ENCODE results near the gene SLC1A2. TPM values are rescaled to one million over a fixed set of nuclear protein-coding genes. Genes with fewer than 3 reads are reported as not detected.
A peak's percentile ranks its signal among the peaks of the same experiment; 100 is the strongest.

Gene SLC1A2
- total and polyA plus RNA-seq, 2 of the 4 experiments (the other 2 are of a cell fraction) = 0.15 to 0.54 TPM

DNA sequence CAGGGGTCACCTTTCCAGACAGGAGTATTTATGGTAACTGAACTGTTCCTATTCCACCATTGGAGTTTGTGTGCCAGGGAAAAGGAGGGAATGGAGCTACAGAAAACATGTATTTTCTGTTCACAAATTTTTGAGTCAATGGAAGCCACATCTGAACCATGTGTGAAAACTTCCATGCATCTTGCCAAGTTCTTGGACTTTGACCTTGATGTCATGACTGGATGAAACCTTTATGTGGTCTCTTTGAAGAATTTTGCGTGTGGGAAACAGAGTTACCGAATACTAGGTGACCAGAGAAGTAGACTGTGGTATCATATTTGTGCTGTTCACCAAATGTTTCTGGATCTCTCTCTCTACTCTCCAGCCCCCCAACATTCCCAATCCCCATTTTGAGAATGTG is 175.6 kb downstream of the SLC1A2 start:
- Histone ChIP-seq H2BK15ac (ENCODE audit: low read depth, low read length) (0 out of 3 replicates have a peak overlapping the region, but pooled peaks have one; percentile 19), H3K23ac (ENCODE audit: low read depth, low read length) (no peak overlapping the region), H2BK120ac (ENCODE audit: low read depth, low read length) (no peak overlapping the region), H3K4me1 (ENCODE audit: control insufficient read depth, insufficient read depth, low read length) (peaks cover 2% of the 10 kb centered on the region; the same call in 1 of the 2 replicates), H3K18ac (ENCODE audit: low read depth, low read length) (no peak overlapping the region), H4K5ac (ENCODE audit: low read depth, low read length) (no peak overlapping the region), H3K27me3 (ENCODE audit: control insufficient read depth, insufficient read depth, low read length) (no peaks in the 10 kb centered on the region), H3K14ac (replicated peaks; ENCODE audit: low read depth, low read length) (no peak overlapping the region), H3K9me1 (ENCODE audit: insufficient read depth, low read length) (peaks cover 2% of the 10 kb centered on the region; the same call in 1 of the 2 replicates), H3K9me3 (ENCODE audit: control insufficient read depth, insufficient read depth, low read length) (no peaks in the 10 kb centered on the region; the same call in 1 of the 2 replicates), H3K27ac (ENCODE audit: insufficient read depth, low read length) (no peak overlapping the region), H4K8ac (ENCODE audit: low read depth in 2 of 2, low read length in 2 of 2) (no peak overlapping the region), H3K79me1 (ENCODE audit: low read depth in 1 of 2, low read length in 2 of 2) (no peaks in the 10 kb centered on the region), H2AK9ac (replicated peaks; ENCODE audit: low read depth, low read length, poor library complexity) (no peak overlapping the region), H3K4ac (ENCODE audit: low read depth, low read length) (no peak overlapping the region), H3K9ac (ENCODE audit: low read depth, low read length) (no peak overlapping the region), H4K20me1 (ENCODE audit: insufficient read depth, low read length) (no peaks in the 10 kb centered on the region), H2AFZ (replicated peaks; ENCODE audit: low read length, poor library complexity) (no peak overlapping the region), H3K4me3 (ENCODE audit: insufficient read depth, low read depth, low read length) (no peak overlapping the region), H2BK5ac (ENCODE audit: low read depth, low read length, poor library complexity, severe bottlenecking) (no peak overlapping the region), H3K36me3 (ENCODE audit: control insufficient read depth, insufficient read depth, low read length) (no peaks in the 10 kb centered on the region), H4K91ac (ENCODE audit: insufficient read depth, low read depth, low read length) (no peak overlapping the region; the same call in 1 of the 2 replicates), H2AK5ac (ENCODE audit: low read depth, low read length) (0 out of 2 replicates have a peak overlapping the region, but pooled peaks have one; percentile 36), H3K56ac (ENCODE audit: extremely low read depth, insufficient read depth, low read length) (no peak overlapping the region), H3K4me2 (ENCODE audit: low read depth, low read length) (no peak overlapping the region), H2BK20ac (ENCODE audit: low read depth, low read length) (no peak overlapping the region)
- POLR2A ChIA-PET (ENCODE audit: unreplicated experiment) = no interaction called here
- DNase-seq (no peak), ATAC-seq (ENCODE audit: low read depth) (no peak)
- in situ Hi-C loops (cut with MboI; ENCODE audit: low sequenced_read_pairs) = no loop called here
- dilution Hi-C loops (cut with HindIII; ENCODE audit: low sequenced_read_pairs, unreplicated experiment) = no loop called here
- intact Hi-C loops (cut with micrococcal nuclease) = no loop called here
- BruUV-seq (replicated peaks) = no TSS peak
- CTCF ChIA-PET = no interaction called here
- TF ChIP-seq RCOR1 (IDR thresholded peaks at IDR 0.05; ENCODE audit: insufficient replicate concordance, low read length) = no peak
- TF ChIP-seq MAZ (IDR thresholded peaks at IDR 0.05; ENCODE audit: borderline replicate concordance, low read depth, low read length) = no peak
- no peak for TF ChIP-seq BHLHE40 (IDR thresholded peaks at IDR 0.05; ENCODE audit: low read depth, low read length)
- TF ChIP-seq, protein P1, sequence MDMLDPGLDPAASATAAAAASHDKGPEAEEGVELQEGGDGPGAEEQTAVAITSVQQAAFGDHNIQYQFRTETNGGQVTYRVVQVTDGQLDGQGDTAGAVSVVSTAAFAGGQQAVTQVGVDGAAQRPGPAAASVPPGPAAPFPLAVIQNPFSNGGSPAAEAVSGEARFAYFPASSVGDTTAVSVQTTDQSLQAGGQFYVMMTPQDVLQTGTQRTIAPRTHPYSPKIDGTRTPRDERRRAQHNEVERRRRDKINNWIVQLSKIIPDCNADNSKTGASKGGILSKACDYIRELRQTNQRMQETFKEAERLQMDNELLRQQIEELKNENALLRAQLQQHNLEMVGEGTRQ (IDR thresholded peaks at IDR 0.05; ENCODE audit: low read depth, low read length) = no peak
- TF ChIP-seq CHD1 (IDR thresholded peaks at IDR 0.05; ENCODE audit: low read depth, low read length) = no peak
- TF ChIP-seq MXI1 (IDR thresholded peaks at IDR 0.05; ENCODE audit: borderline replicate concordance, low read depth, low read length) = no peak
- TF ChIP-seq, protein P2, sequence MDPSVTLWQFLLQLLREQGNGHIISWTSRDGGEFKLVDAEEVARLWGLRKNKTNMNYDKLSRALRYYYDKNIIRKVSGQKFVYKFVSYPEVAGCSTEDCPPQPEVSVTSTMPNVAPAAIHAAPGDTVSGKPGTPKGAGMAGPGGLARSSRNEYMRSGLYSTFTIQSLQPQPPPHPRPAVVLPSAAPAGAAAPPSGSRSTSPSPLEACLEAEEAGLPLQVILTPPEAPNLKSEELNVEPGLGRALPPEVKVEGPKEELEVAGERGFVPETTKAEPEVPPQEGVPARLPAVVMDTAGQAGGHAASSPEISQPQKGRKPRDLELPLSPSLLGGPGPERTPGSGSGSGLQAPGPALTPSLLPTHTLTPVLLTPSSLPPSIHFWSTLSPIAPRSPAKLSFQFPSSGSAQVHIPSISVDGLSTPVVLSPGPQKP (IDR thresholded peaks at IDR 0.05; ENCODE audit: borderline replicate concordance, low read depth, low read length) = no peak
- no peak for TF ChIP-seq RAD21 (IDR thresholded peaks at IDR 0.05; ENCODE audit: low read length)
- TF ChIP-seq, protein P3, sequence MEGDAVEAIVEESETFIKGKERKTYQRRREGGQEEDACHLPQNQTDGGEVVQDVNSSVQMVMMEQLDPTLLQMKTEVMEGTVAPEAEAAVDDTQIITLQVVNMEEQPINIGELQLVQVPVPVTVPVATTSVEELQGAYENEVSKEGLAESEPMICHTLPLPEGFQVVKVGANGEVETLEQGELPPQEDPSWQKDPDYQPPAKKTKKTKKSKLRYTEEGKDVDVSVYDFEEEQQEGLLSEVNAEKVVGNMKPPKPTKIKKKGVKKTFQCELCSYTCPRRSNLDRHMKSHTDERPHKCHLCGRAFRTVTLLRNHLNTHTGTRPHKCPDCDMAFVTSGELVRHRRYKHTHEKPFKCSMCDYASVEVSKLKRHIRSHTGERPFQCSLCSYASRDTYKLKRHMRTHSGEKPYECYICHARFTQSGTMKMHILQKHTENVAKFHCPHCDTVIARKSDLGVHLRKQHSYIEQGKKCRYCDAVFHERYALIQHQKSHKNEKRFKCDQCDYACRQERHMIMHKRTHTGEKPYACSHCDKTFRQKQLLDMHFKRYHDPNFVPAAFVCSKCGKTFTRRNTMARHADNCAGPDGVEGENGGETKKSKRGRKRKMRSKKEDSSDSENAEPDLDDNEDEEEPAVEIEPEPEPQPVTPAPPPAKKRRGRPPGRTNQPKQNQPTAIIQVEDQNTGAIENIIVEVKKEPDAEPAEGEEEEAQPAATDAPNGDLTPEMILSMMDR (conservative IDR thresholded peaks at IDR 0.05; ENCODE audit: low read depth, low read length) = no peak
- TF ChIP-seq MAFK (IDR thresholded peaks at IDR 0.05; ENCODE audit: low read depth, low read length) = no peak
- TF ChIP-seq POLR2A (IDR thresholded peaks at IDR 0.05; ENCODE audit: low read depth, low read length) = no peak
- no peak for TF ChIP-seq FOS (IDR thresholded peaks at IDR 0.05; ENCODE audit: low read depth, low read length)
- TF ChIP-seq NFE2L2 (IDR thresholded peaks at IDR 0.05; ENCODE audit: low read depth, low read length) = no peak
- TF ChIP-seq CEBPB (IDR thresholded peaks at IDR 0.05; ENCODE audit: low read depth, low read length) = no peak
- no peak for TF ChIP-seq RFX5 (IDR thresholded peaks at IDR 0.05; ENCODE audit: low read depth, low read length)
- no peak for TF ChIP-seq SMC3 (IDR thresholded peaks at IDR 0.05; ENCODE audit: low read depth, low read length)
- no CpG with 5 or more reads among the region's 2 CpGs for WGBS, 2 experiments (ENCODE audit: extremely low coverage in 2 of 2, insufficient read length in 1 of 2)

Measured in IMR-90 (cell line).